Parathyroid adenoma (tissue), 2 donors: ENCODE results near the gene NECAP2.
A peak's percentile ranks its signal among the peaks of the same experiment; 100 is the strongest.

ENCODE experiments used
- H2AFZ ChIP-seq: fragments of 300-600 bp; sonication (generic); one replicate; pipeline ENCODE4 v1.7.0; 2017; ENCODE audit warnings: antibody characterized with exemption, mild to moderate bottlenecking
- H3K27ac ChIP-seq: fragments of 300-600 bp; sonication (generic); one replicate; pipeline ENCODE4 v1.7.0; 2017
- H3K27me3 ChIP-seq: fragments of 300-600 bp; sonication (generic); one replicate; pipeline ENCODE4 v1.7.0; 2017; ENCODE audit warnings: low read length; ENCODE audit not compliant: control insufficient read depth, insufficient read depth
- H3K36me3 ChIP-seq: fragments of 300-600 bp; sonication (generic); one replicate; pipeline ENCODE4 v1.7.0; 2017; ENCODE audit warnings: low read length; ENCODE audit not compliant: control insufficient read depth, insufficient read depth
- H3K4me1 ChIP-seq: fragments of 300-600 bp; sonication (generic); one replicate; pipeline ENCODE4 v1.7.0; 2017; ENCODE audit warnings: control low read depth
- H3K4me2 ChIP-seq: fragments of 300-600 bp; sonication (generic); one replicate; pipeline ENCODE4 v1.7.0; 2017; ENCODE audit warnings: low read length
- H3K4me3 ChIP-seq: fragments of 300-600 bp; sonication (generic); one replicate; pipeline ENCODE4 v1.7.0; 2017; ENCODE audit warnings: low read depth, low read length
- H3K79me2 ChIP-seq: fragments of 300-600 bp; sonication (generic); one replicate; pipeline ENCODE4 v1.7.0; 2017; ENCODE audit warnings: control low read depth
- H3K9ac ChIP-seq: fragments of 300-600 bp; sonication (generic); one replicate; pipeline ENCODE4 v1.7.0; 2017; ENCODE audit warnings: mild to moderate bottlenecking
- H3K9me3 ChIP-seq: fragments of 300-600 bp; sonication (generic); one replicate; pipeline ENCODE4 v1.7.0; 2017; ENCODE audit warnings: low read length; ENCODE audit not compliant: control insufficient read depth
- TF ChIP-seq, protein P1 (sequence below): fragments of 300-600 bp; sonication (generic); IDR thresholded peaks from one replicate; pipeline ENCODE4 v1.7.0; 2017; ENCODE audit warnings: antibody characterized with exemption, mild to moderate bottlenecking
- donor health status: primary hyperparathyroidism.

Gene NECAP2

DNA sequence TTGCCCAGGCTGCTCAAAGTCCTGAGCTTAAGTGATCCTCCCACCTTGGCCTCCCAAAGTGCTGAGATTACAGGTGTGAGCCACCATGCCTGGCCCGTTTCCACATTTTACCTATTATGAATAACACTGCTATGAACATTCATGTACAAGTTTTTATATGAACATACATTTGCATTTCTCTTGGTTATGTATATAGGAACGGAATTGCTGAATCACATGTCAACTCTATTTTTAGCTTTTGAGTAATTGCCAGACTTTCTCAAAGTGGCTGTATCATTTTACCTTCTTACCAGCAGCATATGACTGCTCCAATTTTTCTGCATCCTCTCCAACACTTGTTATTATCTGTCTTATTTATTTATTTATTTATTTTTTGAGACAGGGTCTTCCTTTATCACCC is 6.0 kb upstream of the NECAP2 start:
- TF ChIP-seq, protein P1, sequence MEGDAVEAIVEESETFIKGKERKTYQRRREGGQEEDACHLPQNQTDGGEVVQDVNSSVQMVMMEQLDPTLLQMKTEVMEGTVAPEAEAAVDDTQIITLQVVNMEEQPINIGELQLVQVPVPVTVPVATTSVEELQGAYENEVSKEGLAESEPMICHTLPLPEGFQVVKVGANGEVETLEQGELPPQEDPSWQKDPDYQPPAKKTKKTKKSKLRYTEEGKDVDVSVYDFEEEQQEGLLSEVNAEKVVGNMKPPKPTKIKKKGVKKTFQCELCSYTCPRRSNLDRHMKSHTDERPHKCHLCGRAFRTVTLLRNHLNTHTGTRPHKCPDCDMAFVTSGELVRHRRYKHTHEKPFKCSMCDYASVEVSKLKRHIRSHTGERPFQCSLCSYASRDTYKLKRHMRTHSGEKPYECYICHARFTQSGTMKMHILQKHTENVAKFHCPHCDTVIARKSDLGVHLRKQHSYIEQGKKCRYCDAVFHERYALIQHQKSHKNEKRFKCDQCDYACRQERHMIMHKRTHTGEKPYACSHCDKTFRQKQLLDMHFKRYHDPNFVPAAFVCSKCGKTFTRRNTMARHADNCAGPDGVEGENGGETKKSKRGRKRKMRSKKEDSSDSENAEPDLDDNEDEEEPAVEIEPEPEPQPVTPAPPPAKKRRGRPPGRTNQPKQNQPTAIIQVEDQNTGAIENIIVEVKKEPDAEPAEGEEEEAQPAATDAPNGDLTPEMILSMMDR, result no peak
- no peak overlapping the region for H3K9ac ChIP-seq
- H3K4me2 ChIP-seq, result no peak overlapping the region
- H3K36me3 ChIP-seq, result no peaks in the 10 kb centered on the region
- H3K79me2 ChIP-seq, result no peaks in the 10 kb centered on the region
- H2AFZ ChIP-seq, result no peak overlapping the region
- H3K4me3 ChIP-seq, result no peak overlapping the region
- no peaks in the 10 kb centered on the region for H3K27me3 ChIP-seq
- H3K27ac ChIP-seq, result no peak overlapping the region
- no peaks in the 10 kb centered on the region for H3K9me3 ChIP-seq
- no peaks in the 10 kb centered on the region for H3K4me1 ChIP-seq

DNA sequence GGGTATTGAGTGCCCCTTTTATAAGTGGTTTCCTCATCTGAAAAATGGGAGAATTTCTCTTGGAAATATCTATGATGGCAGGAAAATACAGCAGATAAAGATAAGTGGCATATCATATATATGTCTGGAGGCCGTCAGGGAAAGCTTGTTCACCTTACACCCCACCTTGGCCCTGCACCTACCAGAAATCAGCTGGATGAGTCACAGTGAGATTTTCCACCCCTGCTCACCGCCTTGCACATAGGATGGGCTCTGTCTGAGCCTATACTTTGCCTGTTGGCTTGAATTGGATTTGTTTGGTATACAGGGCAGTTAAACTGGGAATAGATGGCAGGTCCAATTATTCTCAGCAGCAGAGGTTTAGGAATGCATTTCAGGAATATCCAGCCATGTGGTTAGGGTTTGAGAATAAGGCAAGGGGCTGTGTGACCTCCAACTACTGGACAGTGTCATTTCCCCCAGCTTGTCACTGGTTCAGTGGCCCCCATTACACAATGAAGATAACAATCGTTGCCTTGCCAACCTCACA is 3.5 kb upstream of the NECAP2 start, which contains the start of gene SPATA21:
Gene SPATA21, minus strand, starts transcription at position 479 of the 529 bp plus-strand sequence. CDS start 6,053 bp downstream, outside the sequence.
- no peaks in the 10 kb centered on the region for H3K9me3 ChIP-seq
- no peaks in the 10 kb centered on the region for H3K36me3 ChIP-seq
- H3K4me2 ChIP-seq, result no peak within 1 kb of the TSS
- no peak within 1 kb of the TSS for H3K4me3 ChIP-seq
- H2AFZ ChIP-seq, result no peak within 1 kb of the TSS
- no peaks in the 10 kb centered on the region for H3K4me1 ChIP-seq
- no peaks in the 10 kb centered on the region for H3K27me3 ChIP-seq
- TF ChIP-seq, protein P1, result no peak
- H3K79me2 ChIP-seq, result peaks cover 6% of the 10 kb centered on the region
- no peak within 1 kb of the TSS for H3K27ac ChIP-seq
- no peak within 1 kb of the TSS for H3K9ac ChIP-seq

DNA sequence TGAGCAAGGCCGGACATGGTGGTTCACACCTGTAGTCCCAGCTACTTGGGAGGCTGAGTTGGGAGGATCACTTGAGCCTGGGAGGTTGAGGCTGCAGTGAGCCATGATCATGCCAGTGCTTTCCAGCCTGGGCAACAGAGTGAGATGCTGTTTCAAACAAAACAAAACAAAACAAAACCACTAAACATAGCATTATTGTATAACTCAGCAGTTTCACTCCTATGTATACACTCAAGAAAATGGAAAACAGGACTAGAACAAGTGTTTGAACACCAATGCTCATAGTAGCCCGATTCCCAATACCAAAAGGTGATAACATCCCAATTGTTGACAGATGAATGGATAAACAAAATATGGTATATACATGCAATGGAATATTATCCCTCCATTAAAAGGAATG is 2.0 kb upstream of the NECAP2 start:
- Histone ChIP-seq H3K27ac (no peak overlapping the region), H3K9ac (no peak overlapping the region), H3K36me3 (no peaks in the 10 kb centered on the region), H3K4me1 (no peaks in the 10 kb centered on the region), H3K4me2 (no peak overlapping the region), H3K4me3 (no peak overlapping the region), H2AFZ (no peak overlapping the region), H3K79me2 (peaks cover 6% of the 10 kb centered on the region), H3K27me3 (no peaks in the 10 kb centered on the region), H3K9me3 (no peaks in the 10 kb centered on the region)
- TF ChIP-seq, protein P1, result no peak

GRCh38 chr1:16438924-16439323 is 1.6 kb upstream of the NECAP2 start:
- TF ChIP-seq, protein P1, result no peak
- no peak overlapping the region for H3K9ac ChIP-seq
- no peak overlapping the region for H2AFZ ChIP-seq
- no peaks in the 10 kb centered on the region for H3K36me3 ChIP-seq
- no peak overlapping the region for H3K4me2 ChIP-seq
- no peaks in the 10 kb centered on the region for H3K4me1 ChIP-seq
- H3K27ac ChIP-seq, result no peak overlapping the region
- no peaks in the 10 kb centered on the region for H3K27me3 ChIP-seq
- H3K4me3 ChIP-seq, result no peak overlapping the region
- no peaks in the 10 kb centered on the region for H3K9me3 ChIP-seq
- H3K79me2 ChIP-seq, result peaks cover 6% of the 10 kb centered on the region

- Histone ChIP-seq H3K4me3 (peak overlapping the region; percentile 92), H3K9me3 (no peaks in the 10 kb centered on the region), H2AFZ (peak overlapping the region; percentile 87), H3K79me2 (peaks cover 6% of the 10 kb centered on the region), H3K36me3 (no peaks in the 10 kb centered on the region), H3K27me3 (no peaks in the 10 kb centered on the region), H3K9ac (no peak overlapping the region), H3K27ac (peak overlapping the region; percentile 65), H3K4me2 (peak overlapping the region; percentile 86), H3K4me1 (no peaks in the 10 kb centered on the region)
- TF ChIP-seq, protein P1, result no peak
Observed at GRCh38 chr1:16440131-16440469, 424 bp upstream of the NECAP2 start.
